CD14-positive monocyte (primary cell): Measurements from ENCODE around the gene GP1BA. TPM values are rescaled to one million over a fixed set of nuclear protein-coding genes. Genes with fewer than 3 reads are reported as not detected.
A peak's percentile ranks its signal among the peaks of the same experiment; 100 is the strongest.

ENCODE experiments used
- DNase-seq, 3 donors: peaks; one replicate each; pipeline ENCODE4 v3.0.0-alpha.2; 2011 to 2022
- H2AFZ ChIP-seq: 2 replicates; pipeline ENCODE4 v1.6.0; 2012; ENCODE audit warnings: mild to moderate bottlenecking, low read depth, low read length, inconsistent platforms; ENCODE audit not compliant: insufficient read depth, poor library complexity, severe bottlenecking
- H3K27ac ChIP-seq, 2 donors: 1 replicate in 1 of 2; 2 replicates in 1 of 2; pipeline ENCODE4 v1.5.1; 2012 to 2013; ENCODE audit warnings: low read length in 2 of 2, control low read depth in 1 of 2, inconsistent platforms in 1 of 2, low read depth in 1 of 2, mild to moderate bottlenecking in 1 of 2
- H3K27me3 ChIP-seq, 2 donors: one replicate each; pipeline versions ENCODE4 v1.6.0 to v1.6.1; 2011 to 2013; ENCODE audit warnings: low read length in 2 of 2; ENCODE audit not compliant: control insufficient read depth in 2 of 2, insufficient read depth in 2 of 2
- H3K36me3 ChIP-seq, 2 donors: replicated peaks in 1 of 2; 1 replicate in 1 of 2; 2 replicates in 1 of 2; pipeline versions ENCODE4 v1.5.1 to v1.6.1; 2012 to 2013; ENCODE audit warnings: low read length in 2 of 2, control low read depth in 1 of 2, inconsistent platforms in 1 of 2, mild to moderate bottlenecking in 1 of 2; ENCODE audit not compliant: insufficient read depth in 2 of 2, control insufficient read depth in 1 of 2
- H3K4me1 ChIP-seq, 2 donors: 1 replicate in 1 of 2; 2 replicates in 1 of 2; pipeline versions ENCODE4 v1.5.1 to v1.6.1; 2012 to 2013; ENCODE audit warnings: low read length in 2 of 2, control low read depth in 1 of 2, inconsistent platforms in 1 of 2, mild to moderate bottlenecking in 1 of 2, moderate library complexity in 1 of 2; ENCODE audit not compliant: insufficient read depth in 2 of 2, control insufficient read depth in 1 of 2
- H3K4me2 ChIP-seq: replicated peaks from 2 replicates; pipeline ENCODE3; 2012; ENCODE audit warnings: low read length, moderate library complexity, mild to moderate bottlenecking; ENCODE audit not compliant: poor library complexity, severe bottlenecking; ENCODE audit errors: extremely low read depth
- H3K4me3 ChIP-seq, 3 experiments: fragments of 200-600 bp in 1 of 3; sonication (generic) in 1 of 3; replicated peaks in 1 of 3; 1 replicate in 2 of 3; 2 replicates in 1 of 3; pipeline ENCODE4 v1.5.1; 2011 to 2013; ENCODE audit warnings: low read length in 3 of 3, mild to moderate bottlenecking in 3 of 3, control low read depth in 2 of 3, low read depth in 2 of 3, inconsistent platforms in 1 of 3, moderate library complexity in 1 of 3
- H3K79me2 ChIP-seq: 2 replicates; pipeline ENCODE4 v1.6.0; 2012; ENCODE audit warnings: mild to moderate bottlenecking, control low read depth, inconsistent platforms, low read length, moderate library complexity; ENCODE audit not compliant: insufficient read depth
- H3K9ac ChIP-seq: 2 replicates; pipeline ENCODE4 v1.6.0; 2017; ENCODE audit warnings: low read length, mild to moderate bottlenecking; ENCODE audit not compliant: insufficient read depth, poor library complexity, severe bottlenecking
- H3K9me3 ChIP-seq, 2 donors: replicated peaks in 1 of 2; 1 replicate in 1 of 2; 2 replicates in 1 of 2; pipeline versions ENCODE4 v1.5.1 to v1.6.1; 2012 to 2013; ENCODE audit warnings: low read length in 2 of 2, control low read depth in 1 of 2; ENCODE audit not compliant: control insufficient read depth in 1 of 2, insufficient read depth in 1 of 2
- H4K20me1 ChIP-seq: 2 replicates; pipeline ENCODE4 v1.6.0; 2012; ENCODE audit warnings: mild to moderate bottlenecking, low read length, control low read depth, moderate library complexity; ENCODE audit not compliant: insufficient read depth
- H3K27ac Mint-ChIP-seq, 7 donors: one replicate each; pipeline ENCODE4 v1.8.0; 2020; ENCODE audit warnings: mild to moderate bottlenecking in 7 of 7, mixed read lengths in 7 of 7, moderate library complexity in 6 of 7, inconsistent platforms in 2 of 7
- H3K27me3 Mint-ChIP-seq, 3 donors: one replicate each; pipeline ENCODE4 v1.8.0; 2021 to 2022; ENCODE audit warnings: low read depth in 3 of 3, mild to moderate bottlenecking in 3 of 3, mixed read lengths in 3 of 3, moderate library complexity in 3 of 3, inconsistent platforms in 1 of 3
- H3K36me3 Mint-ChIP-seq, 2 donors: one replicate each; pipeline ENCODE4 v1.8.0; 2020; ENCODE audit warnings: mixed read lengths in 2 of 2, inconsistent platforms in 1 of 2, mild to moderate bottlenecking in 1 of 2
- H3K4me1 Mint-ChIP-seq: one replicate; pipeline ENCODE4 v1.8.0; 2020; ENCODE audit warnings: mild to moderate bottlenecking, mixed read lengths
- H3K4me3 Mint-ChIP-seq, 2 donors: one replicate each; pipeline ENCODE4 v1.8.0; 2020; ENCODE audit warnings: mild to moderate bottlenecking in 2 of 2, mixed read lengths in 2 of 2, moderate library complexity in 1 of 2
- H3K9me3 Mint-ChIP-seq, 7 donors: one replicate each; pipeline ENCODE4 v1.8.0; 2020 to 2022; ENCODE audit warnings: mixed read lengths in 7 of 7, mild to moderate bottlenecking in 6 of 7, moderate library complexity in 6 of 7, inconsistent platforms in 2 of 7
- CTCF ChIP-seq: fragments of 200-600 bp; IDR thresholded peaks from one replicate; pipeline ENCODE4 v1.8.0; 2022; ENCODE audit warnings: antibody characterized with exemption, mild to moderate bottlenecking
- WGBS: methylation state at CpG from one replicate; pipeline ENCODE4 v1.1.5; 2013; ENCODE audit warnings: missing lambda C conversion rate; ENCODE audit not compliant: insufficient coverage; 5-methylcytosine and 5-hydroxymethylcytosine counted together
- intact Hi-C, 2 donors: fragments of 100-400 bp; cut with micrococcal nuclease; formaldehyde crosslinking; loops; one replicate each; pipeline versions ENCODE4 v1.15.0 to v1.15.1; 2023
- polyA plus RNA-seq, 3 donors: library from polyadenylated mRNA; depleted of rRNA in 1 of 3; unstranded in 2 of 3; stranded (reverse) in 1 of 3; fragments of 300-500 nt in 2 of 3; fragments of >200 nt in 1 of 3; fragmentation: Illumina TruSeq in 2 of 3; gene quantifications; 1 replicate in 2 of 3; 2 replicates in 1 of 3; pipeline ENCODE4 v1.2.3, GENCODE V29; 2012 to 2021

The GP1BA gene
- polyA plus RNA-seq, 3 donors: 0.24 to 0.29 TPM; not detected in 1

GRCh38 chr17:4950746-4951204 lies 18.7 kb downstream of the GP1BA start, which contains the start of gene ENO3:
ENO3 (plus strand) TSS chr17:4951119; CDS start chr17:4951830, 711 bp downstream.
- Mint-ChIP-seq H3K27ac (peak within 1 kb of the TSS; percentile 89 to 98 (median 93)), H3K27me3 (peaks cover 2 to 8% (median 3%) of the 10 kb centered on the region in 3 donors), H3K36me3 (peaks cover 10 to 16% of the 10 kb centered on the region in 2 donors), H3K4me3 (peak within 1 kb of the TSS; percentile 80 to 88), H3K9me3 (no peaks in the 10 kb centered on the region), H3K4me1 (peaks cover 27% of the 10 kb centered on the region)
- Histone ChIP-seq H3K4me2 (peak within 1 kb of the TSS; percentile 98), H3K27me3 (no peaks in the 10 kb centered on the region), H3K4me3 (peak within 1 kb of the TSS; percentile 21 to 94 (median 56)), H3K9ac (peak within 1 kb of the TSS; percentile 80), H2AFZ (peak within 1 kb of the TSS; percentile 70), H3K9me3 (no peaks in the 10 kb centered on the region), H4K20me1 (peaks cover 26% of the 10 kb centered on the region), H3K27ac (peak within 1 kb of the TSS; percentile 94), H3K4me1 (peaks cover 25 to 42% of the 10 kb centered on the region in 2 donors), H3K79me2 (peaks cover 34% of the 10 kb centered on the region), H3K36me3 (peaks cover 11% of the 10 kb centered on the region in 2 donors)
- no peak for TF ChIP-seq CTCF
- intact Hi-C loops: loop anchor here in 1 of 2 donors (5.0 kb wide), 1 partner anchor 37 kb away; the partner anchor contains the start of gene CAMTA2
- DNase-seq: no peak
- 60% methylated on average over 3 of the region's 7 CpGs for WGBS

- H3K27ac ChIP-seq: no peak overlapping the region
- H3K4me1 ChIP-seq: peaks cover 18 to 35% of the 10 kb centered on the region in 2 donors
- H3K4me3 ChIP-seq: no peak overlapping the region
- no peaks in the 10 kb centered on the region for H3K9me3 ChIP-seq
- Mint-ChIP-seq H3K27me3 (peaks cover 2 to 8% (median 3%) of the 10 kb centered on the region in 3 donors), H3K9me3 (no peaks in the 10 kb centered on the region), H3K27ac (peak overlapping the region in 4 of 7 donors; percentile 61 to 98 (median 94)), H3K36me3 (peaks cover 4 to 10% of the 10 kb centered on the region in 2 donors), H3K4me1 (peaks cover 22% of the 10 kb centered on the region), H3K4me3 (no peak overlapping the region)
- H2AFZ ChIP-seq: no peak overlapping the region
- 92% methylated on average over 2 of the region's 3 CpGs for WGBS
- peaks cover 27% of the 10 kb centered on the region for H3K79me2 ChIP-seq
- peaks cover 4% of the 10 kb centered on the region in 2 donors for H3K36me3 ChIP-seq
- TF ChIP-seq CTCF: no peak
- H3K27me3 ChIP-seq: no peaks in the 10 kb centered on the region
- DNase-seq: no peak
- H4K20me1 ChIP-seq: peaks cover 19% of the 10 kb centered on the region
- no peak overlapping the region for H3K9ac ChIP-seq
- intact Hi-C loops: loop anchor here in 1 of 2 donors (5.0 kb wide), 1 partner anchor 36 kb away; the partner anchor contains the start of gene CAMTA2
- H3K4me2 ChIP-seq: no peak overlapping the region
These were observed 19.4 kb downstream of the GP1BA start for GRCh38 chr17:4951486-4951885.
